Measurements from ENCODE around the gene MDM2. TPM values are rescaled to one million over a fixed set of nuclear protein-coding genes. Genes with fewer than 3 reads are reported as not detected.
"Not testable (repeated sequence)": the region's sequence is repeated elsewhere in the genome, so short reads cannot be mapped to it uniquely, and the experiment has no call there.

The MDM2 gene
- total RNA-seq, 1 donor from 2014 or later: 123 TPM

DNA sequence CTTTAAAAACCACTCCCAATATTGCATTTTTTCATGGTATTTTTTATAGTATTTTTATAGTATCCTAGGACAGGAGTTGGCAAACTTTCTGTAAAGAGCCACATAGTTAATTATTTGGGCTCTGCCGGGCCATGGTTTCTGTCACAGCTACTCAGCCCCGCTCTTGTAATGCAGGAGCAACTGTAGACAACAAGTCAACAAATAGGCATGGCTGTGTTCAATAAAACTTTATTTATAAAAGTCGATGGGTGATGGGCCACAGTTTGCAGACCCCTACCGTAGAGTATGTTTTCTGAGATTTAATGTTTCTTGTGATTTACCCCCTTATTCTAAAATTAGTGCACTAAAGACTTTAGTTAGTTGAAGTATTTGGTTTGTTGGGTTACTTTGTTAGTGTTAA, 25.5 kb downstream of the MDM2 start:
- Mint-ChIP-seq H3K4me3 (no peak overlapping the region), H3K9me3 (no peaks in the 10 kb centered on the region), H3K36me3 (ENCODE audit: low read depth) (peaks cover 25% of the 10 kb centered on the region), H3K4me1 (peaks cover 10% of the 10 kb centered on the region), H3K27me3 (ENCODE audit: low read depth) (no peaks in the 10 kb centered on the region), H3K27ac (ENCODE audit: unreplicated experiment) (no peak overlapping the region)
- TF ChIP-seq, protein P1, sequence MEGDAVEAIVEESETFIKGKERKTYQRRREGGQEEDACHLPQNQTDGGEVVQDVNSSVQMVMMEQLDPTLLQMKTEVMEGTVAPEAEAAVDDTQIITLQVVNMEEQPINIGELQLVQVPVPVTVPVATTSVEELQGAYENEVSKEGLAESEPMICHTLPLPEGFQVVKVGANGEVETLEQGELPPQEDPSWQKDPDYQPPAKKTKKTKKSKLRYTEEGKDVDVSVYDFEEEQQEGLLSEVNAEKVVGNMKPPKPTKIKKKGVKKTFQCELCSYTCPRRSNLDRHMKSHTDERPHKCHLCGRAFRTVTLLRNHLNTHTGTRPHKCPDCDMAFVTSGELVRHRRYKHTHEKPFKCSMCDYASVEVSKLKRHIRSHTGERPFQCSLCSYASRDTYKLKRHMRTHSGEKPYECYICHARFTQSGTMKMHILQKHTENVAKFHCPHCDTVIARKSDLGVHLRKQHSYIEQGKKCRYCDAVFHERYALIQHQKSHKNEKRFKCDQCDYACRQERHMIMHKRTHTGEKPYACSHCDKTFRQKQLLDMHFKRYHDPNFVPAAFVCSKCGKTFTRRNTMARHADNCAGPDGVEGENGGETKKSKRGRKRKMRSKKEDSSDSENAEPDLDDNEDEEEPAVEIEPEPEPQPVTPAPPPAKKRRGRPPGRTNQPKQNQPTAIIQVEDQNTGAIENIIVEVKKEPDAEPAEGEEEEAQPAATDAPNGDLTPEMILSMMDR (conservative IDR thresholded peaks at IDR 0.05): no peak
- no peak for DNase-seq (ENCODE audit: low read depth, low spot score)

DNA sequence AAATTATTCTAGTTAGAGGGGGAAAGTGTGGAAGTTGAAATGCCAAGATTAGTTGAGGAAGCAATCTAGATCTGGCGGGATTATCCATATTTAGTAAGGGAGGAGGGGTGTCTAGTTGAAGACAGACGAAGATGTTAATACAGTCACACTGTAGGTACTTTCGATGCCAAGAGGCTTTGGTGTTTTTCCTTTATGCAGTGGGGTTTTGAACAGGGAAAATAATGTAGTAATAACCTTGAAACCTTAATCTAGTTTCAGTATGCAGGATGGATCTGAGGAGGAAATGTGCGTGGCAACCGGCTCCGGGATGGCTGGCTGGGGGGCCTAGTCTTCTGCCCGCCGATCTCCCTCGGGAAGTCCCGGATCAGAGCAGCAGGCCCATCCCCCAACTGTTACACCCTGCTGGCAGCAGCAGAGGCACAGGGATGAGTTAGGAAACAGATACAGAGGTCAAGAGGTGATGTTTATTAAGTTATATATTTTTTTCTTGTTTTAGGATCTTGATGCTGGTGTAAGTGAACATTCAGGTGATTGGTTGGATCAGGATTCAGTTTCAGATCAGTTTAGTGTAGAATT, 27.4 kb downstream of the MDM2 start:
- Mint-ChIP-seq H3K36me3 (ENCODE audit: low read depth) (peaks cover 29% of the 10 kb centered on the region), H3K4me1 (peaks cover 7% of the 10 kb centered on the region), H3K9me3 (no peaks in the 10 kb centered on the region), H3K4me3 (no peak overlapping the region), H3K27me3 (ENCODE audit: low read depth) (no peaks in the 10 kb centered on the region), H3K27ac (ENCODE audit: unreplicated experiment) (no peak overlapping the region)
- TF ChIP-seq, protein P1 (conservative IDR thresholded peaks at IDR 0.05): no peak
- DNase-seq (ENCODE audit: low read depth, low spot score): no peak

DNA sequence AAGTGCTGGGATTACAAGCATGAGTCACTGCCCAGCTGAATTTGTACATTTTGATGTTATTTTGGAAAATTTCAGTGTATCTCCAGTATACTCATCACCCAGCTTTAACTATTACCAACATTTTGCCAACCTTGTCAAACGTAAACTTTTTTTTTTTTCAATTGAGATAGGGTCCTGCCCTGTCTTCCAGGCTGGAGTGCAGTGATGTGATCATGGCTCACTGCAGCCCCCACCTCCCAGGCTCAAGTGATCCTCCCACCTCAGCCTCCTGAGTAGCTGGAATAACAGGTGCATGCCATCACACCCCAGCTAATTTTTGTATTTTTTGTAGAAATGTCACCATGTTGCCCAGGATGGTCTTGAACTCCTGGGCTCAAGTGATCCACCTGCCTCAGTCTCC, 29.2 kb downstream of the MDM2 start:
- DNase-seq (ENCODE audit: low read depth, low spot score): no peak
- Mint-ChIP-seq H3K36me3 (ENCODE audit: low read depth) (peaks cover 31% of the 10 kb centered on the region), H3K4me1 (peaks cover 6% of the 10 kb centered on the region), H3K4me3 (no peak overlapping the region), H3K27ac (ENCODE audit: unreplicated experiment) (no peak overlapping the region), H3K27me3 (ENCODE audit: low read depth) (no peaks in the 10 kb centered on the region), H3K9me3 (no peaks in the 10 kb centered on the region)
- TF ChIP-seq, protein P1 (conservative IDR thresholded peaks at IDR 0.05): no peak

DNA sequence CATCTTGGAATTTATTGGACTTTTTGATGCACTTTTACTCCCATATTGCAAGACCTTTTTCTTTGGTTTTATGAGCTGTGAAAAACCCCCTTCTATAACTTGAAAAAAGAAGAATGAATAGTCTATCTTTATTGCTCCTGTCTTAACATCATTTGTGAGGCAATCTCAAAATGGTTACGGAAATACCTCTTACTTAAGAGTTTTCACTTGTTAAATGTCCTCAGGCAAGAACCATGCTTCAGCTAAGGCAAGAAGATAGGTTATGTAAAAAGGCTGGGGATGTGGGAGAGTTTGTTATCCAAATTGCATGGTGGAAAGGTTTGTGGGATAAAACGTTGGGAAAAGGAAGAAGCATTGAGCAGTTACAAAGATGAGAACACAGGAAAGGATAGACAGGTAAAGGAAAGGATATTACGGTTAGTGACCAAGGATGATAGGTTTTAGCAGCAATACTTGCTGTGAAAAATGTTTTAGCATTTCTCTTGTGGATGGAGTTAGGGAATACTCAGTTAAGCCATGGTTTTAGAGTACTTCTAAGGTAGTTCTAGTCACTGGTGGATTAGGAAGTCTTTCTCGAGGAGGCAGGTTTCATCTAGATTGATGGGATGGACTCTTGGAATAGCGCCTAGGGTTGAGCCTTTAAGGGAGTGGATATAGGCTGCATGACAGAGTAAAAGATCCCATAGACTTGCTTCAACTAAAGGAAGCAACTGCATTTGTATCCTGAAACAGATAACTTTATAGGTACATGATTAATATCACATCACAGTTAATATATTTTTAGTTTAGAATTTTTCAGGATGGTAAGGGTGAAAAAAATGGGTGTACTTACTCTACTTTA, 30.3 kb downstream of the MDM2 start:
- Mint-ChIP-seq H3K4me1 (peaks cover 6% of the 10 kb centered on the region), H3K27me3 (ENCODE audit: low read depth) (no peaks in the 10 kb centered on the region), H3K36me3 (ENCODE audit: low read depth) (peaks cover 31% of the 10 kb centered on the region), H3K4me3 (no peak overlapping the region), H3K9me3 (no peaks in the 10 kb centered on the region), H3K27ac (ENCODE audit: unreplicated experiment) (no peak overlapping the region)
- no peak for DNase-seq (ENCODE audit: low read depth, low spot score)
- TF ChIP-seq, protein P1 (conservative IDR thresholded peaks at IDR 0.05): no peak

DNA sequence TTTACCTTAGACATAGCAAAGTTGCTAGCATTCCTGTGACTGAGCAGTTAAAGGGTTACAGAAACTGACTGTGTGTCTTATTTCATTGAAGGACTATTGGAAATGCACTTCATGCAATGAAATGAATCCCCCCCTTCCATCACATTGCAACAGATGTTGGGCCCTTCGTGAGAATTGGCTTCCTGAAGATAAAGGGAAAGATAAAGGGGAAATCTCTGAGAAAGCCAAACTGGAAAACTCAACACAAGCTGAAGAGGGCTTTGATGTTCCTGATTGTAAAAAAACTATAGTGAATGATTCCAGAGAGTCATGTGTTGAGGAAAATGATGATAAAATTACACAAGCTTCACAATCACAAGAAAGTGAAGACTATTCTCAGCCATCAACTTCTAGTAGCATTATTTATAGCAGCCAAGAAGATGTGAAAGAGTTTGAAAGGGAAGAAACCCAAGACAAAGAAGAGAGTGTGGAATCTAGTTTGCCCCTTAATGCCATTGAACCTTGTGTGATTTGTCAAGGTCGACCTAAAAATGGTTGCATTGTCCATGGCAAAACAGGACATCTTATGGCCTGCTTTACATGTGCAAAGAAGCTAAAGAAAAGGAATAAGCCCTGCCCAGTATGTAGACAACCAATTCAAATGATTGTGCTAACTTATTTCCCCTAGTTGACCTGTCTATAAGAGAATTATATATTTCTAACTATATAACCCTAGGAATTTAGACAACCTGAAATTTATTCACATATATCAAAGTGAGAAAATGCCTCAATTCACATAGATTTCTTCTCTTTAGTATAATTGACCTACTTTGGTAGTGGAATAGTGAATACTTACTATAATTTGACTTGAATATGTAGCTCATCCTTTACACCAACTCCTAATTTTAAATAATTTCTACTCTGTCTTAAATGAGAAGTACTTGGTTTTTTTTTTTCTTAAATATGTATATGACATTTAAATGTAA, 31.5 kb downstream of the MDM2 start:
- H3K27ac Mint-ChIP-seq (ENCODE audit: unreplicated experiment): no peak overlapping the region

DNA sequence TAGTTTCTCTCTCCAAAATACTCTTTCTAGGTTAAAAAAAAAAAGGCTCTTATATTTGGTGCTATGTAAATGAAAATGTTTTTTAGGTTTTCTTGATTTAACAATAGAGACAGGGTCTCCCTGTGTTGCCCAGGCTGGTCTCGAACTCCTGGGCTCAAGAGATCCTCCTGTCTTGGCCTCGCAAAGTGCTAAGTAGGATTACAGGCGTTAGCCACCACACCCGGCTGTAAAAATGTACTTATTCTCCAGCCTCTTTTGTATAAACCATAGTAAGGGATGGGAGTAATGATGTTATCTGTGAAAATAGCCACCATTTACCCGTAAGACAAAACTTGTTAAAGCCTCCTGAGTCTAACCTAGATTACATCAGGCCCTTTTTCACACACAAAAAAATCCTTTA, 33.2 kb downstream of the MDM2 start:
- H3K36me3 Mint-ChIP-seq (ENCODE audit: low read depth): peaks cover 23% of the 10 kb centered on the region
- not testable (repeated sequence) for H3K9me3 Mint-ChIP-seq; H3K27ac Mint-ChIP-seq (ENCODE audit: unreplicated experiment); H3K27me3 Mint-ChIP-seq (ENCODE audit: low read depth); H3K4me3 Mint-ChIP-seq; H3K4me1 Mint-ChIP-seq; DNase-seq (ENCODE audit: low read depth, low spot score)

More for the DNA sequence above, 31.5 kb downstream of the MDM2 start:
- no peaks in the 10 kb centered on the region for H3K27me3 Mint-ChIP-seq (ENCODE audit: low read depth)
- no peak overlapping the region for H3K4me3 Mint-ChIP-seq
- H3K36me3 Mint-ChIP-seq (ENCODE audit: low read depth): peaks cover 28% of the 10 kb centered on the region
- TF ChIP-seq, protein P1 (conservative IDR thresholded peaks at IDR 0.05): no peak
- no peaks in the 10 kb centered on the region for H3K9me3 Mint-ChIP-seq
- DNase-seq (ENCODE audit: low read depth, low spot score): no peak
- H3K4me1 Mint-ChIP-seq: peaks cover 6% of the 10 kb centered on the region

All from neural crest cell (in vitro differentiated cells).